Natural killer cell (primary cell): ENCODE measurements around the gene ZP2. TPM values are rescaled to one million over a fixed set of nuclear protein-coding genes. Genes with fewer than 3 reads are reported as not detected.
"Not testable (repeated sequence)": the region's sequence is repeated elsewhere in the genome, so short reads cannot be mapped to it uniquely, and the experiment has no call there.

Experiments used
- ATAC-seq, 3 donors: fragments of 150-1000 bp in 2 of 3; fragments of 200-7000 bp in 1 of 3; cut with Tn5 transposase; 1 replicate in 1 of 3; 2 replicates in 2 of 3; pipeline ENCODE4 v1.10.0; 2021; ENCODE audit warnings: mild to moderate bottlenecking in 2 of 3, moderate library complexity in 2 of 3
- DNase-seq, 2 donors: peaks; one replicate each; pipeline versions ENCODE4 v3.0.0 to v3.0.0-alpha.2; 2013 to 2021; ENCODE audit warnings: mixed read lengths in 1 of 2
- H3K27ac ChIP-seq: one replicate; pipeline ENCODE4 v1.5.1; 2013; ENCODE audit warnings: mild to moderate bottlenecking, low read length
- H3K27me3 ChIP-seq: one replicate; pipeline ENCODE4 v1.6.1; 2013; ENCODE audit warnings: low read length; ENCODE audit not compliant: control insufficient read depth, insufficient read depth
- H3K36me3 ChIP-seq: one replicate; pipeline ENCODE4 v1.6.1; 2013; ENCODE audit warnings: low read length; ENCODE audit not compliant: control insufficient read depth, insufficient read depth
- H3K4me1 ChIP-seq: one replicate; pipeline ENCODE4 v1.6.1; 2013; ENCODE audit warnings: low read length; ENCODE audit not compliant: control insufficient read depth, insufficient read depth
- H3K4me3 ChIP-seq: one replicate; pipeline ENCODE4 v1.5.1; 2013; ENCODE audit warnings: low read length
- H3K9me3 ChIP-seq: one replicate; pipeline ENCODE4 v1.6.1; 2013; ENCODE audit warnings: low read length; ENCODE audit not compliant: control insufficient read depth, insufficient read depth
- H3K27ac Mint-ChIP-seq, 2 donors: one replicate each; pipeline ENCODE4 v1.8.0; 2022; ENCODE audit warnings: mild to moderate bottlenecking in 2 of 2, mixed read lengths in 2 of 2, moderate library complexity in 1 of 2
- H3K27me3 Mint-ChIP-seq, 2 donors: one replicate each; pipeline ENCODE4 v1.8.0; 2022; ENCODE audit warnings: low read depth in 2 of 2, mixed read lengths in 2 of 2
- H3K36me3 Mint-ChIP-seq: one replicate; pipeline ENCODE4 v1.8.0; 2022; ENCODE audit warnings: mixed read lengths
- H3K4me1 Mint-ChIP-seq, 2 donors: one replicate each; pipeline ENCODE4 v1.8.0; 2022; ENCODE audit warnings: mixed read lengths in 2 of 2
- H3K4me3 Mint-ChIP-seq: one replicate; pipeline ENCODE4 v1.8.0; 2022; ENCODE audit warnings: mild to moderate bottlenecking, moderate library complexity, mixed read lengths
- H3K9me3 Mint-ChIP-seq, 2 donors: one replicate each; pipeline ENCODE4 v1.8.0; 2022; ENCODE audit warnings: mixed read lengths in 2 of 2
- WGBS: methylation state at CpG from one replicate; pipeline ENCODE4 v1.1.7; 2013; ENCODE audit warnings: missing lambda C conversion rate; ENCODE audit not compliant: insufficient coverage; 5-methylcytosine and 5-hydroxymethylcytosine counted together
- intact Hi-C: fragments of 100-400 bp; cut with micrococcal nuclease; formaldehyde crosslinking; loops from one replicate; pipeline ENCODE4 v1.14.2; 2022
- total RNA-seq, 4 donors: library from RNA; stranded (reverse); fragments of 120-200 nt in 1 of 4; gene quantifications; one replicate each; pipeline versions ENCODE4 v1.2.3 to v1.2.4, GENCODE V29; 2013 to 2022
- TF ChIP-seq, protein P1 (sequence below): fragments of 200-600 bp; IDR thresholded peaks from one replicate; pipeline ENCODE4 v1.8.0; 2022; ENCODE audit warnings: antibody characterized with exemption

Gene ZP2
- total RNA-seq, 3 donors from 2014 or later (not counting 1 experiment from before 2014, with no cell fraction given), result not detected

DNA sequence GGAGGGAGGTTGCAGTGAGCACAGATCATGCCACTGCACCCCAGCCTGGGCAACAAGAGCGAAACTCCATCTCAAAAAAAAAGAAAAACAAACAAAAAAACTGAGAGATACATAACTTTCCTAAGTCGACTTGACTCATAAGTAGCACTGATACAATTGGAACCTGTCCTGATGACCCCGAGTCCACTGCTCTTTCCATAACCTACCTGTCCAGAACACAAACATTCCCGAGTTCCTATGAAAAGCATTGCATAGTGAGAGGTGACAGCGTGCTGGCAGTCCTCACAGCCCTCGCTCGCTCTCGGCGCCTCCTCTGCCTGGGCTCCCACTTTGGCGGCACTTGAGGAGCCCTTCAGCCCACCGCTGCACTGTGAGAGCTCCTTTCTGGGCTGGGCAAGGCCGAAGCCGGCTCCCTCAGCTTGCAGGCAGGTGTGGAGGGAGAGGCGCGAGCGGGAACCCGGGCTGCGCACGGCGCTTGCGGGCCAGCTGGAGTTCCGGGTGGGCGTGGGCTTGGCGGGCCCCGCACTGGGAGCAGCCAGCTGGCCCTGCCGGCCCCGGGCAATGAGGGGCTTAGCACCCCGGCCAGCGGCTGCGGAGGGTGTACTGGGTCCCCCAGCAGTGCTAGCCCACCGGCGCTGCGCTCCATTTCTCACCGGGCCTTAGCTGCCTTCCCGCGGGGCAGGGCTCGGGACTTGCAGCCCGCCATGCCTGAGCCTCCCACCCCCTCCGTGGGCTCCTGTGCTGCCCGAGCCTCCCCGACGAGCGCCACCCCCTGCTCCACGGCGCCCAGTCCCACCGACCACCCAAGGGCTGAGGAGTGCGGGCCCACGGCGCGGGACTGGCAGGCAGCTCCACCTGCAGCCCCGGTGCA, 59.0 kb downstream of the ZP2 start:
- ATAC-seq, H3K36me3 ChIP-seq, H3K9me3 ChIP-seq, H3K27me3 ChIP-seq, H3K9me3 Mint-ChIP-seq, DNase-seq, H3K4me3 ChIP-seq, H3K36me3 Mint-ChIP-seq, H3K4me1 ChIP-seq, H3K27ac ChIP-seq, H3K27ac Mint-ChIP-seq, intact Hi-C loops, H3K4me1 Mint-ChIP-seq, H3K4me3 Mint-ChIP-seq: not testable (repeated sequence)
- H3K27me3 Mint-ChIP-seq, result peaks cover 8 to 15% of the 10 kb centered on the region in 2 donors
- 89% methylated on average over 51 of the region's 51 CpGs for WGBS

DNA sequence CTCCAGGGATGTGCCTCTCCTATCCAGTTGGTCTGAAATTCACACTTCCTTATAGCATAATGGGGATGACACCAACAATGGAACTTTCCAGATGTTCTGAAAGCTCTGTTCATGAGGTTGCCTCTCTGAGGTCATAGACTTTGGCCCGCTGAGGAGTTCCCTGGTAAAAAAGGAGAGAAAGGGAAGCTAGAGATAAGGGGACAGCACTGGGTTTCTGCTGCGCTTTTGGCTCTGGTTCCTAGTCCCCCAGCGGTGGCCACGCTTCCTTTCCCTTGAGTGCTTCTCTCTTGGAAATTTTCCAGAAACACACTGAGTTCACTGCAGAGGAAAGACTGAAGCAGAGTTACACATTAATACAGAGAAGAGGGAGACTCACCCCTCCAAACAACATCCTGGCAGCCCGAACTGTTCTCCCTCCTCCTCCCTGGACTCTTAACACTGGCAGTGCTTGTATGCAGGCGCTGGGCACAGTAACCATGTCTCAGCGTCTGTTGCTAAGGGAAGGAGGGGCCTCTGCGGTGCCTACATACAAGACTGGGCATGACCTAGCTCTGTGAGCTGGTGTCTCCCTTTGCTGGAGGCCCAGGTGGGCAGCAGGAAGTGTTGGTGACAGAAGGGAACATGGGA, 60.9 kb downstream of the ZP2 start, which contains the start of gene DNAH3:
DNAH3 (minus strand) TSS at position 472 of the 627 bp plus-strand sequence. CDS start 527 bp downstream, outside the sequence.
- 12% methylated on average over 8 of the region's 8 CpGs for WGBS
- H3K9me3 ChIP-seq, result no peaks in the 10 kb centered on the region
- TF ChIP-seq, protein P1, sequence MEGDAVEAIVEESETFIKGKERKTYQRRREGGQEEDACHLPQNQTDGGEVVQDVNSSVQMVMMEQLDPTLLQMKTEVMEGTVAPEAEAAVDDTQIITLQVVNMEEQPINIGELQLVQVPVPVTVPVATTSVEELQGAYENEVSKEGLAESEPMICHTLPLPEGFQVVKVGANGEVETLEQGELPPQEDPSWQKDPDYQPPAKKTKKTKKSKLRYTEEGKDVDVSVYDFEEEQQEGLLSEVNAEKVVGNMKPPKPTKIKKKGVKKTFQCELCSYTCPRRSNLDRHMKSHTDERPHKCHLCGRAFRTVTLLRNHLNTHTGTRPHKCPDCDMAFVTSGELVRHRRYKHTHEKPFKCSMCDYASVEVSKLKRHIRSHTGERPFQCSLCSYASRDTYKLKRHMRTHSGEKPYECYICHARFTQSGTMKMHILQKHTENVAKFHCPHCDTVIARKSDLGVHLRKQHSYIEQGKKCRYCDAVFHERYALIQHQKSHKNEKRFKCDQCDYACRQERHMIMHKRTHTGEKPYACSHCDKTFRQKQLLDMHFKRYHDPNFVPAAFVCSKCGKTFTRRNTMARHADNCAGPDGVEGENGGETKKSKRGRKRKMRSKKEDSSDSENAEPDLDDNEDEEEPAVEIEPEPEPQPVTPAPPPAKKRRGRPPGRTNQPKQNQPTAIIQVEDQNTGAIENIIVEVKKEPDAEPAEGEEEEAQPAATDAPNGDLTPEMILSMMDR, result no peak
- no peak within 1 kb of the TSS for H3K4me3 Mint-ChIP-seq
- H3K36me3 ChIP-seq, result no peaks in the 10 kb centered on the region
- no peaks in the 10 kb centered on the region for H3K36me3 Mint-ChIP-seq
- DNase-seq (no peak), ATAC-seq (no peak)
- intact Hi-C loops, result no loop called here
- peaks cover 10 to 18% of the 10 kb centered on the region in 2 donors for H3K27me3 Mint-ChIP-seq
- no peaks in the 10 kb centered on the region for H3K4me1 Mint-ChIP-seq
- no peak within 1 kb of the TSS for H3K4me3 ChIP-seq
- H3K9me3 Mint-ChIP-seq, result no peaks in the 10 kb centered on the region
- H3K27ac Mint-ChIP-seq, result no peak within 1 kb of the TSS
- H3K27me3 ChIP-seq, result no peaks in the 10 kb centered on the region
- H3K27ac ChIP-seq, result no peak within 1 kb of the TSS
- H3K4me1 ChIP-seq, result no peaks in the 10 kb centered on the region

Other genes with a start within 250 kb of the ZP2 start
- not detected for gene DNAH3, start 60.7 kb downstream of the ZP2 start, total RNA-seq
- 10 to 100 TPM in 1 of 3 donors, 1 to 10 TPM in 2; 4.6 to 12.9 (median 5.9) TPM for gene LDAF1, start 52.9 kb downstream of the ZP2 start, total RNA-seq
- gene ANKS4B, start 22.1 kb upstream of the ZP2 start, total RNA-seq, result under 1 TPM in 1 of 3 donors, not detected in 2; 0.10 TPM
- gene CRYM, start 66.7 kb upstream of the ZP2 start, total RNA-seq, result not detected